Pancreas (tissue), 10 donors: Measurements from ENCODE around the gene TIMELESS. TPM values are rescaled to one million over a fixed set of nuclear protein-coding genes. Genes with fewer than 3 reads are reported as not detected.
"Not testable (repeated sequence)": the region's sequence is repeated elsewhere in the genome, so short reads cannot be mapped to it uniquely, and the experiment has no call there.

ENCODE experiments used
- ATAC-seq, 4 donors: fragments of 200-7000 bp; cut with Tn5 transposase; one replicate each; pipeline versions ENCODE4 v1.8.0 to v1.9.1; 2020; ENCODE audit warnings: mild to moderate bottlenecking in 4 of 4, moderate library complexity in 4 of 4
- DNase-seq, 6 donors: peaks; one replicate each; pipeline ENCODE4 v3.0.0-alpha.2; 2020
- FAIRE-seq: peaks from 2 replicates; lab custom pipeline; 2012; peaks lifted over from hg19 to GRCh38; lab: Jason Lieb, UNC
- H3K27ac ChIP-seq, 4 donors: fragments of 200-600 bp; sonication (generic); 1 replicate in 3 of 4; 2 replicates in 1 of 4; pipeline versions ENCODE4 v1.5.0 to v1.8.0; 2020
- H3K27me3 ChIP-seq, 4 donors: fragments of 200-600 bp; one replicate each; pipeline ENCODE4 v1.8.0; 2021
- H3K36me3 ChIP-seq, 3 donors: fragments of 200-600 bp; sonication (generic) in 1 of 3; one replicate each; pipeline versions ENCODE4 v1.5.0 to v1.8.0; 2020 to 2021
- H3K4me1 ChIP-seq, 3 donors: fragments of 200-600 bp; one replicate each; pipeline ENCODE4 v1.8.0; 2021
- H3K4me3 ChIP-seq, 4 donors: fragments of 200-600 bp; sonication (generic) in 2 of 4; one replicate each; pipeline versions ENCODE4 v1.5.0 to v1.8.0; 2020 to 2021
- H3K9me3 ChIP-seq, 4 donors: fragments of 200-600 bp; one replicate each; pipeline ENCODE4 v1.8.0; 2021
- WGBS, 2 donors: extraction: QIAGEN DNeasy Blood & Tissue Kit; methylation state at CpG; one replicate each; pipeline ENCODE4 v1.1.7; 2013; 5-methylcytosine and 5-hydroxymethylcytosine counted together
- intact Hi-C, 3 donors: fragments of 100-400 bp; cut with DNase I; formaldehyde crosslinking; loops; one replicate each; pipeline versions ENCODE4 v1.11.1 to v1.14.2; 2022
- polyA plus RNA-seq, 2 donors: library from polyadenylated mRNA; stranded (reverse); fragments of 200-250 nt; gene quantifications; one replicate each; pipeline ENCODE4 v1.2.3, GENCODE V29; 2013
- total RNA-seq, 6 donors: library from RNA; stranded (reverse); fragmentation: NEBNext Ultra II Directional in 4 of 6; extraction: Animal tissue kit (Norgen Biotek cat#: 25700) in 4 of 6; gene quantifications; one replicate each; pipeline versions ENCODE4 v1.2.1 to v1.2.4, GENCODE V29; 2021 to 2023
- TF ChIP-seq, protein P1 (sequence below), 4 donors: fragments of 200-600 bp; sonication (generic) in 3 of 4; IDR thresholded peaks; one replicate each; pipeline versions ENCODE4 v1.5.0 to v1.8.0; 2021; ENCODE audit warnings: antibody characterized with exemption in 4 of 4
- donor health status: healthy with polysubstance abuse.
- donor health status: DM: no; HTN: no; CAD: no; lungs with moderate emphysema.
- donor health status: DM: no; HTN: no; CAD: no.
- donor health status: control.
- donor health status: control.
- donor health status: Bipolar disorder and iron deficiency.
- donor health status: DM: yes; HTN: yes; CAD: no.
- donor health status: DM: no; HTN: no; CAD: no.
- donor health status: DM: no; HTN: no; CAD: no.
- donor health status: DM: yes; HTN: yes; CAD: no.

Gene TIMELESS
- total and polyA plus RNA-seq, 8 donors = 3.7 to 7.6 (median 5.0) TPM

DNA sequence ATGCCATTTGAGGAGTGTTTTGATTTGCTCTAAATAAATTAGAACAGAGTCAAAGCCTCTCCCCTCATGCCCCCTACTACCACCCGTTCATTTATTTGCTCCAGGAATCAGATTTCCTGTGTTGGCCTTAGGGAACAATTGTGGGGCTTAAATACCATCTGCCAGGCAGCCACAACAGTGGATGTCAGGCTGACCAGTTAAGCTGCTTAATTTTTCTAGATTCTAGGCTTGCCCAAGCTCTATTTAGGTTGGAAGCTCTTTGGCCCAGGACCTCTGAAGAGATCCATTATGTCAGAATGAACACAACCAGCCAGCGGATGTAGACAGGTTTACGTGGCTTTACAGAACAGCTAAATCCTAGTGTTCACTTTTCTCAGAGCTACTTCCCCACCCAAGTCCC, 1.0 kb upstream of the TIMELESS start:
- no peaks in the 10 kb centered on the region for H3K27me3 ChIP-seq
- no peak overlapping the region for H3K4me3 ChIP-seq
- WGBS, 2 donors = 83 to 93% methylated on average over 3 of the region's 3 CpGs
- H3K4me1 ChIP-seq = peaks cover 0 to 5% (median 0%) of the 10 kb centered on the region in 3 donors
- no peak for DNase-seq
- ATAC-seq = no peak
- FAIRE-seq = no peak
- TF ChIP-seq, protein P1, sequence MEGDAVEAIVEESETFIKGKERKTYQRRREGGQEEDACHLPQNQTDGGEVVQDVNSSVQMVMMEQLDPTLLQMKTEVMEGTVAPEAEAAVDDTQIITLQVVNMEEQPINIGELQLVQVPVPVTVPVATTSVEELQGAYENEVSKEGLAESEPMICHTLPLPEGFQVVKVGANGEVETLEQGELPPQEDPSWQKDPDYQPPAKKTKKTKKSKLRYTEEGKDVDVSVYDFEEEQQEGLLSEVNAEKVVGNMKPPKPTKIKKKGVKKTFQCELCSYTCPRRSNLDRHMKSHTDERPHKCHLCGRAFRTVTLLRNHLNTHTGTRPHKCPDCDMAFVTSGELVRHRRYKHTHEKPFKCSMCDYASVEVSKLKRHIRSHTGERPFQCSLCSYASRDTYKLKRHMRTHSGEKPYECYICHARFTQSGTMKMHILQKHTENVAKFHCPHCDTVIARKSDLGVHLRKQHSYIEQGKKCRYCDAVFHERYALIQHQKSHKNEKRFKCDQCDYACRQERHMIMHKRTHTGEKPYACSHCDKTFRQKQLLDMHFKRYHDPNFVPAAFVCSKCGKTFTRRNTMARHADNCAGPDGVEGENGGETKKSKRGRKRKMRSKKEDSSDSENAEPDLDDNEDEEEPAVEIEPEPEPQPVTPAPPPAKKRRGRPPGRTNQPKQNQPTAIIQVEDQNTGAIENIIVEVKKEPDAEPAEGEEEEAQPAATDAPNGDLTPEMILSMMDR (IDR thresholded peaks at IDR 0.05) = no peak
- no peaks in the 10 kb centered on the region for H3K36me3 ChIP-seq
- H3K9me3 ChIP-seq = no peaks in the 10 kb centered on the region
- intact Hi-C loops = loop anchor here in 1 of 3 donors (10.0 kb wide), 1 partner anchor 325 kb away; the partner anchor contains the start of gene ESYT1
- no peak overlapping the region for H3K27ac ChIP-seq

DNA sequence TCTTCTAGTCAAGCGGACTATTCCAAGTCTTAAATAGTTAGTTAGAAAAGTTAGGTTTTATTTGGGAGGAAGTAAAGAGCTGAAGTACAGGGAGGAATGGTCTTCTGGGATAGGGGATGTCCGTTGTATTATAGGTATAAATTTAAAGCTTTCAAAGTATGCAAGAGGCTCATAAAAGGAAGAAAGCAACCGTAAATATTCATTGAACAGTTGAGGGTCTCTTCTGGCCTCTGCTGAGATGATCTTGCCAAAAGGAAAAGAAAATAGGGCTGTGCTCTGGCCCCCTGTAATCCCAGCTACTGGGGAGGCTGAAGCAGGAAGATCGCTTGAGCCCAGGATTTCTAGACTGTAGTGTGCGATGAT, 377 bp upstream of the TIMELESS start:
- no peaks in the 10 kb centered on the region for H3K9me3 ChIP-seq
- WGBS, 2 donors = 30 to 32% methylated on average over 5 of the region's 5 CpGs
- H3K4me1 ChIP-seq = peaks cover 0 to 5% (median 0%) of the 10 kb centered on the region in 3 donors
- no peak for DNase-seq
- ATAC-seq = peak in 2 of 4 donors; percentile 1 to 2
- H3K27ac ChIP-seq = peak overlapping the region; percentile 47 to 87 (median 78)
- intact Hi-C loops = no loop called here
- TF ChIP-seq, protein P1 (IDR thresholded peaks at IDR 0.05) = no peak
- no peaks in the 10 kb centered on the region for H3K36me3 ChIP-seq
- H3K27me3 ChIP-seq = no peaks in the 10 kb centered on the region
- peak overlapping the region in 3 of 4 donors; percentile 54 to 76 (median 64) for H3K4me3 ChIP-seq
- no peak for FAIRE-seq

DNA sequence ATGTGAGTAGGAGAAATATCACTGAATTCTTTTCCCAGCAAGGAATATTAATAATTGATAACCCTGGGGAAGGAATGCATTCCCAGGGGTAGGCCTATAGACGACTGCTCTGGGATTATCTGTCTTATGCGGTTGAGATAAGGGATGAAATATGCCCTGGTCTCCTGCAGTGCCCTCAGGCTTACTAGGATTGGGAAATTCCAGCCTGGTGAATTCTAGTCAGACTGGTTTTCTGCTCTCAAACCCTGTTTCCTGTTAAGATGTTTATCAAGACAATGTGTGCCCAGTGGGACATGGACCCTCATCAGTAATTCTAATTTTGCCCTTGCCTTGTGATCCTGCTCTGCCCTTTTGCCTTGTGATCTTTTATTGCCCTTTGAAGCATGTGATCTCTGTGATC, 6.0 kb downstream of the TIMELESS start:
- DNase-seq, H3K9me3 ChIP-seq, H3K27me3 ChIP-seq, intact Hi-C loops, ATAC-seq, H3K4me3 ChIP-seq, FAIRE-seq, H3K36me3 ChIP-seq, H3K27ac ChIP-seq, H3K4me1 ChIP-seq: not testable (repeated sequence)
- 44 to 46% methylated on average over 2 of the region's 2 CpGs for WGBS, 2 donors

DNA sequence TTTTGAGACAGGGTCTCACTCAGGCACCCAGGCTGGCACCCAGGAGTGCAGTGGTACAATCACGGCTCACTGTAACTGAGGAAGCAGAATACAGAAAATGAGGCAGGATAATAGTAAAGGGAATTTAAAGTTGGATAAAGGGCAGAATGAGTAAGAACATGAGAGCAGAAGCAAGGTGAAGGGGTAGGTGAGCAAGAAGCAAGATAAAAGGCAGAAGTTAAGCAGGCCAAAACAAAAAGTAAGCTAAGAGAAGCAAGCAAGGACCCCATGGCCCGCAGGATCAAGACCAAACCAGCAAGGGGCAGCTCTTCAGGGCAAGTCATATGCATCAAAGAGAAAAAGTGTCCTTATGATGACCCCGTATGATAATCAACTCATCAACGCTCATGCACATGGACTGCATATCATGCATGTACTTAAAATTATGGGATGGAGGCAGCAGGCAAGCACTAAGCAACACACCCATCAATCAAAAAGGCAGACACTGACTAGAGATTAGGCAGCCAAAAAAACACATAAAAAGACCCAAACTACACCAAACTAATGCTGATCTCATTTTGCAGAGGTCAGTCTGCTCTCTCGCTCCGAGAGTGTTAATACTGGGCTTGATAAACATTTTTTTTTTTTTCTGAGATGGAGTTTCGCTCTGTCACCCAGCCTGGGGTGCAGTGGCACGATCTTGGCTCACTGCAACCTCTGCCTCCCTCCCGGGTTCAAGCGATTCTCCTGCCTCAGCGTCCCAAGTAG, 11.6 kb downstream of the TIMELESS start:
- H3K4me3 ChIP-seq = no peak overlapping the region
- no peaks in the 10 kb centered on the region for H3K27me3 ChIP-seq
- TF ChIP-seq, protein P1 (IDR thresholded peaks at IDR 0.05) = no peak
- DNase-seq (no peak), FAIRE-seq (no peak), ATAC-seq (no peak)
- no peaks in the 10 kb centered on the region for H3K36me3 ChIP-seq
- intact Hi-C loops = loop anchor here in 1 of 3 donors (10.0 kb wide), 1 partner anchor 73 kb away; the partner anchor contains the start of genes APOF and STAT2
- H3K9me3 ChIP-seq = no peaks in the 10 kb centered on the region
- WGBS, 2 donors = 89 to 92% methylated on average over 11 of the region's 11 CpGs
- no peak overlapping the region for H3K27ac ChIP-seq
- H3K4me1 ChIP-seq = no peaks in the 10 kb centered on the region

DNA sequence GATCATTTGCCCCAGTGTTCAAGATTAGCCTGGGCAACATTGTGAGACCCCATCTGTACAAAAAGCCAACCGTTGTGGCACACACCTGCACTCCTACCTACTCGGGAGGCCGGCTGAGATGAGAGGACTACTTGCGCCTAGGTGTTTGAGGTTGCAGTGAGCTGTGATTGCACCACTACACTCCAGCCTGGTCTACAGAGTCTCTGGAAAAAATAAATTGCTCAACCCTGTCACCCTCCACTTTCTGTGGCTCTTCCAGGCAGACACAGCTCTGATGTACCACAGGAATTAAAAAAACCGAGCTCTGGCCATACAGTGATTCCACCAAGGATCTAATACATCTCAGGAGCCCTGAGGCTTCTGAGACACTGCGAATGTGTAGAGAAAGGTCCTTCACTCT, 14.4 kb downstream of the TIMELESS start:
- Histone ChIP-seq H3K4me1 (no peaks in the 10 kb centered on the region), H3K27me3 (no peaks in the 10 kb centered on the region), H3K27ac (no peak overlapping the region), H3K4me3 (no peak overlapping the region), H3K36me3 (no peaks in the 10 kb centered on the region), H3K9me3 (no peaks in the 10 kb centered on the region)
- DNase-seq (no peak), ATAC-seq (no peak), FAIRE-seq (no peak)
- WGBS, 2 donors = 90 to 92% methylated on average over 6 of the region's 6 CpGs
- TF ChIP-seq, protein P1 (IDR thresholded peaks at IDR 0.05) = no peak
- intact Hi-C loops = loop anchor here in 1 of 3 donors (10.0 kb wide), 1 partner anchor 70 kb away; the partner anchor contains the start of genes APOF and STAT2
